AG09319 (cell line): ENCODE results near the gene TET3.

Source experiments
- DNase-seq: peaks from one replicate; pipeline ENCODE4 v3.0.0-alpha.2; 2010; ENCODE audit warnings: low read depth; ENCODE audit errors: extremely low read depth
- TF ChIP-seq, protein P1 (sequence below): IDR thresholded peaks from 2 replicates; pipeline ENCODE4 v1.5.1; 2011; ENCODE audit warnings: low read depth, mild to moderate bottlenecking, inconsistent platforms, low read length, moderate library complexity

TET3 gene

DNA sequence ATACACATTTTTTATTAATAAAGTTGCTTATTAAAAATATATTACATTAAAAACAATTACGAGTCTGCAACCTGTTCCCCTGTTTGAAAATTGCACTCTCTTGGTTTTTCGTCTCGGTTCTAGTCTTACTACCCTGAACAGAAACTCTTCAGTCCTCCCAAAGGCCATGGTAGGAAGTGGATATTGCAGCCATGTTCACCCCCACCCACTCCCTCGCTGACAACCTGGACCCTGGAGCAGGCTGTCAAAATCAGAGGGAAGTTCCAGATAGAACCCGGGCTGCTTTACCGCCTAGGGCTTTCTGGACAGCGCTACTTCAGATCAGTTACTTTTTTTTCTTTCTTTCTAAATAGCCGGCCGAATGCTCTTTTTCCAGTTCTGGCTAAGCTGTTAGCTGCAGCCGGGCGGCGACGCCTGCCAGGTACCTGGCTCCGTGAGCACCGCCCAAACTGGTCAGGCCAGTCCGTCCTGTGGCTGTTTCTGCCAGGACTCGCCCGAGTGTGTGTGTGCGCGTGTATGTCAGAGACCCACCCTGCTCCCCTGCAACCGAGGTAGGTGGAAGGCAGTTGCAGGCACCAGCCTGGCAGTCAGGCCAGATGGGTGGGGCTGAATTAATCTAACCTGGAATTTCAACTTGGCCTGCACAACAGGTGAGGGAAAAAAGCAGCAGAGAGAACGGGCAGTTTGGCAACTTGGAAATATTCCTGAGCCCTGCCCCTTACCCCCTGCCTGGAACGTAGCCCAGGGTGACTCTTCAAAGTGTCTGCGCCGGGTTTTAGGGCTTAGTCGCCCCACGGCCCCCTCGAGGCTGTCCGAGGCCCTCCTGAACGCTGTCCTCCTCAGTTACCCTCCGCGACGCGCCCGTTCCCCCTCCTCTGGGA lies 1.1 kb upstream of the TET3 start:
- no peak for DNase-seq

GRCh38 chr2:73984922-73985307 lies 205 bp downstream of the TET3 start:
- no peak for DNase-seq
- TF ChIP-seq, protein P1, sequence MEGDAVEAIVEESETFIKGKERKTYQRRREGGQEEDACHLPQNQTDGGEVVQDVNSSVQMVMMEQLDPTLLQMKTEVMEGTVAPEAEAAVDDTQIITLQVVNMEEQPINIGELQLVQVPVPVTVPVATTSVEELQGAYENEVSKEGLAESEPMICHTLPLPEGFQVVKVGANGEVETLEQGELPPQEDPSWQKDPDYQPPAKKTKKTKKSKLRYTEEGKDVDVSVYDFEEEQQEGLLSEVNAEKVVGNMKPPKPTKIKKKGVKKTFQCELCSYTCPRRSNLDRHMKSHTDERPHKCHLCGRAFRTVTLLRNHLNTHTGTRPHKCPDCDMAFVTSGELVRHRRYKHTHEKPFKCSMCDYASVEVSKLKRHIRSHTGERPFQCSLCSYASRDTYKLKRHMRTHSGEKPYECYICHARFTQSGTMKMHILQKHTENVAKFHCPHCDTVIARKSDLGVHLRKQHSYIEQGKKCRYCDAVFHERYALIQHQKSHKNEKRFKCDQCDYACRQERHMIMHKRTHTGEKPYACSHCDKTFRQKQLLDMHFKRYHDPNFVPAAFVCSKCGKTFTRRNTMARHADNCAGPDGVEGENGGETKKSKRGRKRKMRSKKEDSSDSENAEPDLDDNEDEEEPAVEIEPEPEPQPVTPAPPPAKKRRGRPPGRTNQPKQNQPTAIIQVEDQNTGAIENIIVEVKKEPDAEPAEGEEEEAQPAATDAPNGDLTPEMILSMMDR: no peak

More for the DNA sequence above, 1.1 kb upstream of the TET3 start:
- TF ChIP-seq, protein P1: no peak

DNA sequence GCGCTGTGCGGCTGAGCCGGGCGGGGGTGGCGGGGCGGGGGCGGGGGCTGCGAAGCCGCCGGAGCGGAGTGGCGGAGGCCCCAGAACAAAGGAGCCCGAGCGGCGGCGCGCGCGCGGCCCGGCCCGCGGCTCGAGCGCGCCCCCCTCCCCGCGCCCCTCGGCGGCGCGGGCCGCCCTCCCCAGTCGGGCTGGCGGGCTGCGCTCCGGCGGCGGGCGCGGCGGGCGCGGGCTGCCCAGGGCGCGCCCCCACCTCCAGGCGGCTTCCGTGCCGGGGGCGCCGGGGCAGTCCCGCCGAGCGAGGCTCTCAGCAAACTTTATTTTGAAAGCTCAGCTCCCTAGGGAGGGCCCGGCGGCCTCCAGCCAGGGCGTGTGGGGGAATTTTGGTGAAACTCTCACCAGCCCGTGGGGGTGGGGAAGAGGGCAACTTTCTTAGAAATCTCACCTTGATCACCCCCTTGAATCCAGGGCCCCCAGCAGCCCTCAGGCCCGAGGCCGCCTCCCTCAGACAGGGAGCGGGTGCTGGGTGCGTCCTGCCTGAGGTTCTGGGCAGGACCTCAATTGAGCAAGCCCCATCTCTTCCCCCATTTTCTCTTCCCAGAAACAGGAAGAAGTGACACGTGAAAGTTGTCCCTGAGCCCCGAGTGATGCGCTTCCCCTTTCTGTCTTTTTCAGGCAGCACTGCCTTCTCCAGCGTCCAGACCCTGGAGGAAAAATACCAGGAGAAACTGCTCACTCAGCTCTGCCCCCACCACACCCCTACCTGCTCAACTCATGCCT lies 786 bp downstream of the TET3 start:
- DNase-seq: no peak
- TF ChIP-seq, protein P1: no peak

DNA sequence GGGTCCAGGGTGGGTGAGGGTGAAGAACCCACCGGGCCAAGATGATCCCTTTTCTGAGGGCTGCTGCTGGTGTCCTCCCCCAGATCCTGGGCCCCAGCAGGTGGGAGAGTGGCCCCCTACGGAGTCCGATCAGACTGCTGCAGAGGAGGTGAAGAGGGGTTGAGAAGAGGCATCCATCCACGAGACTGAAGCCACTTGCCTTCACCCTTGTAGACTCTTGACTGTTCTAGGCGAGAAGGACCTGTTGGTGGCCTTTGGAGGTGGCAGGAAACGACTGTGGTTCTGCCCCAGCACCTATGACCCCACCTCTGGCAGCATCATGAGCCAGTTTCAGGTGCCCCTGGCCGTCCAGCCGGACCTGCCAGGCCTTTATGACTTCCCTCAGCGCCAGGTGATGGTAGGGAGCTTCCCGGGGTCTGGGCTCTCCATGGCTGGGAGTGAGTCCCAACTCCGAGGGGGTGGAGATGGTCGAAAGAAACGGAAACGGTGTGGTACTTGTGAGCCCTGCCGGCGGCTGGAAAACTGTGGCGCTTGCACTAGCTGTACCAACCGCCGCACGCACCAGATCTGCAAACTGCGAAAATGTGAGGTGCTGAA lies 1.5 kb downstream of the TET3 start:
- TF ChIP-seq, protein P1: no peak
- DNase-seq: no peak

DNA sequence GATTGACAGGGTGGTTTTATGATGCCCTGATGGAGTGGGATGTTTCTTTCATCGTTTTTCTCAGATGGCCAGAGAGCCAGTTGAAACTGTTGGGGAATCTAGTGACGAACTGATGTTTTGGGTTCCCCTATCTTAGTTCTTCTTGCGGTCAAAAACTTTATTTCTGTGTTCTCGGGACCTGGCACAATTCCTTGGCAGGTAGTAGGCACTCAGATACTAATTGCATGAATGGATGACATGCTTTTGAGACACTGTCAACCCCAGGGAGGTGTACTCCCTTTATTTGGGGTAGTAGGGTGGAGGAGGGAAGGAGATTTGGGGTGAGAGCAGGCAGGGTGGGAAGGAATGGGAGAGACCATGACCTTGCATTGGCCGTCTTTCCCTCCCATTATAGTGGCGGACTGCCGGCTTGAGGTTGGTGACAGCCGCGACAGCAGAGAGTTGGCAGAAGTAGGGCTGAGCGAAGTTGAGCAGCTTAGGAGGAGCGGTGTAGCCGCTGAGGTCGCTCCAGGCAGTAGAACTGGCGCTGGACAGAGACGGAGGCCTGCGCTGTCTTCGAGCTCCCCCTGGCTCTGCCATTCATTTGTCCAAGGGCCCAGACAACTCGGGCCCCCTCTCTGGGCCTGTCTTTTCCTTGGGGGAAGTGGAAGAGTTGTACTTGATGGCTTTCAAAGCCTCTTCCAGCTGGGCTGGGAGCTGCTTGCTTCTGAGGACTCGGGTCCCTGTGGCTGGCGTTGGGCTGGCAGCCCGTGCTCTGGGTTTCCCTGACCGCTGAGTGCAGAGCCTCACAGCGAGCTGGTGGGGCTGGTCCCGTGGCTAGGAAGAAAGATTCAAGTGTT lies 2.6 kb downstream of the TET3 start:
- TF ChIP-seq, protein P1: peak; percentile 14
- DNase-seq: no peak

DNA sequence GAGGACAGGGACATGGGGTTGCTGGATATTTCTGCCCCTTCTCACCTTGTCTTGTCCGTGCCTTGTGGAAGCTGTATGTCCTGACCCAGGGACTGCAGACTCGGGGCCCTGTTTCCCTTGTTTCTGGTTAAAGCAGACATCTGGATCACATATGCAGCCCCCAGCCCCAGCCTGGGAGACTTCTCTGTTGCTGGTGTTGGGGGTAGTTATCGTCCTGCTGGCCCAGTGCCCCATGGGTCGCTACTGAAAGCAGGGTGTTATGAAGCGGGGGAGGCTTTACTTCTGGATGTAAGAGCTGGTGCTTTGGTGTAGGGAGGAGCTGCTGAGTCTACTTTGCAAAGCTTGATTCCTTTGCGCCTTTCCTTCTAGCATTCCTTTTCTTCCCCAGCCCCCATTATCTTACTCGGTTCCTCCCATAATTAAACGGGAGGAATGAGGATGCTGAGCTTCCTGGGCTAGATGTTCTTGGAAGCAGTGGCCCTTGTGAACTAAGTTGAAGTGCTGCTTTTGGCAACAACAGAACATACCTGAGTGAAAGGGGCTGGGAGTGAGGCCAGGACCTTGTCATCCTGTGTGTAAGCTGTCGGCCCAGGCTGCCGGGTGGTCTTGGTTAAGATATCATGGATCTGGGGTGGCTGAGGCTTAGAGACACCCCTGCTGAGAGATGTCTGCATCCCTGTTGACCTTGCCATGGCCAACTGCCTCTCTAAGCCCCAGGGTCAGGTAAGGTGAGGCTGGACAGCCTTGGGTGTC lies 3.4 kb downstream of the TET3 start:
- DNase-seq: no peak
- TF ChIP-seq, protein P1: no peak
